Right lobe of liver (tissue), 6 donors: ENCODE data around the gene OR52K1. TPM values are rescaled to one million over a fixed set of nuclear protein-coding genes. Genes with fewer than 3 reads are reported as not detected.
A peak's percentile ranks its signal among the peaks of the same experiment; 100 is the strongest.

Source experiments
- ATAC-seq, 4 donors: fragments of 200-7000 bp; cut with Tn5 transposase; one replicate each; pipeline ENCODE4 v1.9.1; 2020; ENCODE audit warnings: mild to moderate bottlenecking in 4 of 4, moderate library complexity in 4 of 4
- DNase-seq, 3 donors: peaks; one replicate each; pipeline ENCODE4 v3.0.0-alpha.2; 2020
- H3K27ac ChIP-seq, 3 donors: fragments of 200-600 bp; one replicate each; pipeline ENCODE4 v1.8.0; 2022
- H3K27me3 ChIP-seq, 2 donors: fragments of 200-600 bp; one replicate each; pipeline ENCODE4 v1.8.0; 2022
- H3K36me3 ChIP-seq, 4 donors: fragments of 200-600 bp; sonication (generic) in 1 of 4; one replicate each; pipeline versions ENCODE4 v1.5.1 to v1.8.0; 2017 to 2022; ENCODE audit warnings: control low read depth in 1 of 4
- H3K4me1 ChIP-seq, 4 donors: fragments of 200-600 bp; sonication (generic) in 1 of 4; one replicate each; pipeline versions ENCODE4 v1.5.1 to v1.8.0; 2017 to 2022; ENCODE audit warnings: control low read depth in 1 of 4
- H3K4me3 ChIP-seq, 3 donors: fragments of 200-600 bp; one replicate each; pipeline ENCODE4 v1.8.0; 2022
- H3K9me3 ChIP-seq, 4 donors: fragments of 200-600 bp; sonication (generic) in 1 of 4; one replicate each; pipeline versions ENCODE4 v1.5.1 to v1.8.0; 2017 to 2022; ENCODE audit warnings: control low read depth in 1 of 4
- POLR2A ChIP-seq: fragments of 450-650 bp; IDR thresholded peaks from one replicate; pipeline ENCODE4 v1.6.1; 2017; ENCODE audit warnings: antibody characterized with exemption, mild to moderate bottlenecking
- WGBS: methylation state at CpG from one replicate; pipeline ENCODE4 v1.1.6; 2018; ENCODE audit warnings: low coverage, low lambda C conversion rate; ENCODE audit not compliant: insufficient coverage; ENCODE audit errors: missing lambda C conversion rate; 5-methylcytosine and 5-hydroxymethylcytosine counted together
- intact Hi-C, 2 donors: fragments of 100-400 bp; cut with DNase I; formaldehyde crosslinking; loops; one replicate each; pipeline versions ENCODE4 v1.11.2 to v1.14.1; 2022
- total RNA-seq, 6 experiments: library from RNA; depleted of rRNA in 2 of 6; stranded (reverse); fragments of >200 nt in 2 of 6; fragmentation: NEBNext Ultra II Directional in 3 of 6; extraction: Animal tissue kit (Norgen Biotek cat#: 25700) in 3 of 6; gene quantifications; one replicate each; pipeline versions ENCODE4 v1.1.0 to v1.2.4, GENCODE V29; 2016 to 2023
- TF ChIP-seq, protein P1 (sequence below), 4 donors: fragments of 200-600 bp in 3 of 4; fragments of 450-650 bp in 1 of 4; IDR thresholded peaks; one replicate each; pipeline versions ENCODE4 v1.5.1 to v1.8.0; 2016 to 2022; ENCODE audit warnings: antibody characterized with exemption in 4 of 4, mild to moderate bottlenecking in 2 of 4
- donor health status: DM: no; HTN: yes; CAD: no.
- donor health status: DM: no; HTN: no; CAD: no.
- donor health status: DM: no; HTN: no; CAD: no.
- donor health status: DM: no; HTN: yes; CAD: no.
- donor health status: DM: no; HTN: yes; CAD: no.

The OR52K1 gene
- total RNA-seq, 6 experiments from 2014 or later = 0.07 TPM; not detected in 5

DNA sequence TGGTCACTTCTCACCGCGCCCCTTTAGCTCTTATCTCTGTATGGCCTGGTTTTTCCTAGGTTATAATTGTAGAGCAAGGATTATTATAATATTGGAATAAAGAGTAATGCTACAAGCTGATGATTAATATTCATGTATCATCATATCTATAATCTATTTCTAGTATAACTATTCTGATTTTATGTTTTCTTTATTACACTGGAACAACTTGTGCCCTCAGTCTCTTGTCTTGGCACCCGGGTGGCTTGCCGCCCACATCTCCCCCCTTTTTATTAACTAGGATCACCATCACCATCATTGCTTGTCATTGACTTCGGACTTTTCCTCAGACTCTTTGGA lies 11.0 kb downstream of the OR52K1 start:
- Histone ChIP-seq H3K36me3 (no peaks in the 10 kb centered on the region), H3K9me3 (no peaks in the 10 kb centered on the region), H3K4me1 (no peaks in the 10 kb centered on the region), H3K27ac (no peak overlapping the region), H3K4me3 (no peak overlapping the region), H3K27me3 (no peaks in the 10 kb centered on the region)
- intact Hi-C loops = loop anchor here (10.0 kb wide), 2 partner anchors 299 to 309 kb away; no protein-coding TSS in a partner anchor
- no peak for TF ChIP-seq POLR2A
- TF ChIP-seq, protein P1, sequence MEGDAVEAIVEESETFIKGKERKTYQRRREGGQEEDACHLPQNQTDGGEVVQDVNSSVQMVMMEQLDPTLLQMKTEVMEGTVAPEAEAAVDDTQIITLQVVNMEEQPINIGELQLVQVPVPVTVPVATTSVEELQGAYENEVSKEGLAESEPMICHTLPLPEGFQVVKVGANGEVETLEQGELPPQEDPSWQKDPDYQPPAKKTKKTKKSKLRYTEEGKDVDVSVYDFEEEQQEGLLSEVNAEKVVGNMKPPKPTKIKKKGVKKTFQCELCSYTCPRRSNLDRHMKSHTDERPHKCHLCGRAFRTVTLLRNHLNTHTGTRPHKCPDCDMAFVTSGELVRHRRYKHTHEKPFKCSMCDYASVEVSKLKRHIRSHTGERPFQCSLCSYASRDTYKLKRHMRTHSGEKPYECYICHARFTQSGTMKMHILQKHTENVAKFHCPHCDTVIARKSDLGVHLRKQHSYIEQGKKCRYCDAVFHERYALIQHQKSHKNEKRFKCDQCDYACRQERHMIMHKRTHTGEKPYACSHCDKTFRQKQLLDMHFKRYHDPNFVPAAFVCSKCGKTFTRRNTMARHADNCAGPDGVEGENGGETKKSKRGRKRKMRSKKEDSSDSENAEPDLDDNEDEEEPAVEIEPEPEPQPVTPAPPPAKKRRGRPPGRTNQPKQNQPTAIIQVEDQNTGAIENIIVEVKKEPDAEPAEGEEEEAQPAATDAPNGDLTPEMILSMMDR (IDR thresholded peaks at IDR 0.05) = no peak
- DNase-seq (no peak), ATAC-seq (no peak)
- 19% methylated on average over 5 of the region's 5 CpGs for WGBS

DNA sequence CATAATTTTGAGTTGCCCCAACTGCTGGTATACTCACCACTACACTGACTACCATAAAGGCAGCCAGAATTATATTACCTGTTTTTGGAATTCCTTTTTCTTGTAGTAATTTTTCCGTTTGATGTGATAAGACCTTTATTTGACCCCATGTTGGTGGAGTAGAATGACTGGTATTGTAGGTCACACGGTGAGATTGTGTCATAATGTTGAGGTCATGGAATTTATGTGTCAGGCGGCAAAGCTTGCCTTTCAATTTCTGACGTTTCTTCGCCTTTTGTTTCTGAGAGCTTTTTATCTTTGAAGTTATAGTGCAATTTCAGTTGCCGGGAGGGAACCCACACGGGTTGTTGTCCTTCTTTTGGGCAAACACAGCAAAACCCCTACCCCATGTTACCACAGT lies 13.0 kb downstream of the OR52K1 start:
- Histone ChIP-seq H3K9me3 (no peaks in the 10 kb centered on the region), H3K27ac (no peak overlapping the region), H3K36me3 (no peaks in the 10 kb centered on the region), H3K4me1 (no peaks in the 10 kb centered on the region), H3K27me3 (no peaks in the 10 kb centered on the region), H3K4me3 (no peak overlapping the region)
- TF ChIP-seq, protein P1 (IDR thresholded peaks at IDR 0.05) = no peak
- no peak for TF ChIP-seq POLR2A
- ATAC-seq (peak in 1 of 4 donors; percentile 13), DNase-seq (no peak)
- intact Hi-C loops = loop anchor here (10.0 kb wide), 2 partner anchors 301 to 311 kb away; no protein-coding TSS in a partner anchor
- WGBS = 52% methylated on average over 7 of the region's 7 CpGs

GRCh38 chr11:4495986-4496385 lies 13.5 kb downstream of the OR52K1 start:
- Histone ChIP-seq H3K4me1 (no peaks in the 10 kb centered on the region), H3K27ac (no peak overlapping the region), H3K9me3 (no peaks in the 10 kb centered on the region), H3K27me3 (no peaks in the 10 kb centered on the region), H3K36me3 (no peaks in the 10 kb centered on the region), H3K4me3 (no peak overlapping the region)
- no peak for TF ChIP-seq POLR2A
- TF ChIP-seq, protein P1 (IDR thresholded peaks at IDR 0.05) = no peak
- intact Hi-C loops = loop anchor here (10.0 kb wide), 2 partner anchors 301 to 311 kb away; no protein-coding TSS in a partner anchor
- ATAC-seq (no peak), DNase-seq (no peak)
- 69% methylated on average over 6 of the region's 6 CpGs for WGBS

DNA sequence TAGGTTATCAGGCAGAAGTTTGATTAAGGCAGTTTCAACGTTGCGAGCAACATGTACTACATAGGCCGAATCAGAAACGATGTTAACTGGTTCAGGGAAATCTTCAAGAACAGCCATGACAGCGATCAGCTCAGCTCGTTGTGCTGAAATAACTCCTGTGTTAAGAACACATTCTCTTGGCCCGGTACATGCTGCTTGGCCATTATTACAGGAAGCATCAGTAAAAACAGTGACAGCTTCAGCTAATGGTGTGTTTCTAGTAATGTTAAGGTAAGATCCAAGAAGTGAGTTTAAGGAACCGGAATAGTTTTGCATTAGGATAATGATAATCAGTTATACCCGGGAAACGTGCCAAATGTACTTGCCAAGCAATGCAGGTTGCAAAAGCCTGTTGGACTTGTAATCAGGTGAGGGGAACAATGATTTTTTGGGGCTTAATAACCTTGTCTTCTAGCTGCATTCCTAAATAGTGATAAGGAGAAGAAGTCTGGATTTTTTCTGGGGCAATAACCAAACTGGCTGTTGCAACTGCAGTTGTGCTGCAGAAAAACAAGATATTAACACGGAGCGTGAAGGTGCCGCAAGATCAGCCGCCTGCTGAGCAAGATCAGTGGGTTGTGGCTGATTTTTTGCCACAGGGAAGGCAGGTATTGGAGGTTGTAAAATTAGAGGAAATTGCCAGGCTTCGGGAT lies 14.3 kb downstream of the OR52K1 start:
- no peaks in the 10 kb centered on the region for H3K27me3 ChIP-seq
- intact Hi-C loops = loop anchor here (10.0 kb wide), 2 partner anchors 302 to 312 kb away; no protein-coding TSS in a partner anchor
- no peak for DNase-seq
- peak in 1 of 4 donors; percentile 22 for ATAC-seq
- no peaks in the 10 kb centered on the region for H3K4me1 ChIP-seq
- TF ChIP-seq, protein P1 (IDR thresholded peaks at IDR 0.05) = no peak
- TF ChIP-seq POLR2A = no peak
- H3K27ac ChIP-seq = no peak overlapping the region
- H3K36me3 ChIP-seq = no peaks in the 10 kb centered on the region
- H3K9me3 ChIP-seq = no peaks in the 10 kb centered on the region
- H3K4me3 ChIP-seq = no peak overlapping the region
- 42% methylated on average over 15 of the region's 15 CpGs for WGBS
